Osteocyte (in vitro differentiated cells): ENCODE measurements around the gene CKMT2. TPM values are rescaled to one million over a fixed set of nuclear protein-coding genes. Genes with fewer than 3 reads are reported as not detected.

Experiments
- DNase-seq: peaks from one replicate; pipeline ENCODE4 v3.0.0; 2021; ENCODE audit warnings: mixed read lengths; ENCODE audit not compliant: unreplicated experiment; ENCODE audit errors: extremely low spot score
- H3K27ac Mint-ChIP-seq: one replicate; pipeline ENCODE4 v1.8.0; 2021; ENCODE audit warnings: mild to moderate bottlenecking, mixed read lengths; ENCODE audit not compliant: unreplicated experiment
- H3K27me3 Mint-ChIP-seq: one replicate; pipeline ENCODE4 v1.8.0; 2021; ENCODE audit warnings: mixed read lengths; ENCODE audit not compliant: unreplicated experiment
- H3K36me3 Mint-ChIP-seq: one replicate; pipeline ENCODE4 v1.8.0; 2021; ENCODE audit warnings: mixed read lengths; ENCODE audit not compliant: unreplicated experiment
- H3K4me1 Mint-ChIP-seq: one replicate; pipeline ENCODE4 v1.8.0; 2021; ENCODE audit warnings: mixed read lengths; ENCODE audit not compliant: unreplicated experiment
- H3K4me3 Mint-ChIP-seq: one replicate; pipeline ENCODE4 v1.8.0; 2021; ENCODE audit warnings: mild to moderate bottlenecking, moderate library complexity, mixed read lengths; ENCODE audit not compliant: unreplicated experiment
- H3K9me3 Mint-ChIP-seq: one replicate; pipeline ENCODE4 v1.8.0; 2021; ENCODE audit warnings: mixed read lengths; ENCODE audit not compliant: unreplicated experiment
- CTCF ChIP-seq: fragments of 200-600 bp; sonication (generic); IDR thresholded peaks from 2 replicates; pipeline ENCODE4 v1.5.0; 2021; ENCODE audit warnings: antibody characterized with exemption, mild to moderate bottlenecking, moderate library complexity
- total RNA-seq: library from RNA; stranded (reverse); gene quantifications from 2 replicates; pipeline ENCODE4 v1.2.1, GENCODE V29; 2021

The CKMT2 gene
- total RNA-seq, 1 donor from 2014 or later: not detected

DNA sequence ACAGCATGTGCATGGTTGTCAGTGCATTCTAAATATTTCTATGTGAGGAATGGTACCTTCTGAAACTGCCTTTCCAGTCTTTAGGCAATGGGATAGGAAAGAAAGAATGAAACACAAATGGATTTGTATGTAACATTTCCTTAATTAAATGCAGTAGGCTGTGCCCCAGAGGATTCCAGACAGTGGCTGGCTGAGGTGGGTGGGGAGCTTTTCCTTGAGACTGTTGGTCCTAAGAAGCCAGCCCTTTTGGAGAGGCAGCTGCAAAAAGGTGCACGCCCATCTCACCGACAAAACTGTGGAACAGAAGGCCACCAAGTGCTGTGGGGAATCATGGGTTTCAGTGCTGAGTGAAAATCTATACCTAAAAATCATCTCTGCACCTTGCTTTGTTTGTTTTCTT is 6.8 kb upstream of the CKMT2 start:
- Mint-ChIP-seq H3K4me1 (no peaks in the 10 kb centered on the region), H3K27ac (no peak overlapping the region), H3K27me3 (no peaks in the 10 kb centered on the region), H3K4me3 (no peak overlapping the region), H3K36me3 (no peaks in the 10 kb centered on the region), H3K9me3 (no peaks in the 10 kb centered on the region)
- no peak for TF ChIP-seq CTCF
- DNase-seq: no peak

- no peaks in the 10 kb centered on the region for H3K27me3 Mint-ChIP-seq
- DNase-seq: no peak
- no peak overlapping the region for H3K27ac Mint-ChIP-seq
- no peak overlapping the region for H3K4me3 Mint-ChIP-seq
- H3K9me3 Mint-ChIP-seq: no peaks in the 10 kb centered on the region
- TF ChIP-seq CTCF: no peak
- no peaks in the 10 kb centered on the region for H3K4me1 Mint-ChIP-seq
- H3K36me3 Mint-ChIP-seq: no peaks in the 10 kb centered on the region
Observed at GRCh38 chr5:81226949-81227348, 6.2 kb upstream of the CKMT2 start.

DNA sequence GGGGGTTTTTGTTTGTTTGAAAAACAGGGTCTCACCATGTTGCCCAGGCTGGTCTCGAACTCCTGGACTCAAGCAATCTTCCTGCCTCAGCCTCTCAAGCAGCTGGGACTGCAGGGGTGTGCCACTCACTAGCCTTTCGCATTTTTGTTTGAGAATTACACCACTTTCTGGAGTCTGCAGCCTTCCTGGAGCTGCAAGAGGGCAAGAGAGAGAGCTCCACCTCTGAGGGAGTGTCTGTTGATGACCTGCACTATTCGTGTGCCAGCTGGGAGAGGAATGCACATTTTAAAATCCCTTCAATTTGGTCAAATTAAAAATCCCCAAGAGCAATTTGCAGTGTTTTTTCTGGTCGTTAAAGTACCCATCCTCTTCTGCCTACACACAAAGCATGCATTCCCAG is 5.0 kb upstream of the CKMT2 start:
- H3K36me3 Mint-ChIP-seq: no peaks in the 10 kb centered on the region
- no peak overlapping the region for H3K27ac Mint-ChIP-seq
- H3K4me1 Mint-ChIP-seq: no peaks in the 10 kb centered on the region
- no peak for TF ChIP-seq CTCF
- no peak for DNase-seq
- no peaks in the 10 kb centered on the region for H3K9me3 Mint-ChIP-seq
- H3K4me3 Mint-ChIP-seq: no peak overlapping the region
- H3K27me3 Mint-ChIP-seq: no peaks in the 10 kb centered on the region

GRCh38 chr5:81230416-81230815 is 2.7 kb upstream of the CKMT2 start:
- no peaks in the 10 kb centered on the region for H3K27me3 Mint-ChIP-seq
- no peak for TF ChIP-seq CTCF
- H3K27ac Mint-ChIP-seq: no peak overlapping the region
- no peak for DNase-seq
- H3K9me3 Mint-ChIP-seq: no peaks in the 10 kb centered on the region
- no peaks in the 10 kb centered on the region for H3K4me1 Mint-ChIP-seq
- H3K4me3 Mint-ChIP-seq: no peak overlapping the region
- no peaks in the 10 kb centered on the region for H3K36me3 Mint-ChIP-seq

GRCh38 chr5:81232464-81233079 is 550 bp upstream of the CKMT2 start:
- no peak overlapping the region for H3K27ac Mint-ChIP-seq
- no peaks in the 10 kb centered on the region for H3K9me3 Mint-ChIP-seq
- no peaks in the 10 kb centered on the region for H3K27me3 Mint-ChIP-seq
- no peaks in the 10 kb centered on the region for H3K36me3 Mint-ChIP-seq
- no peaks in the 10 kb centered on the region for H3K4me1 Mint-ChIP-seq
- no peak overlapping the region for H3K4me3 Mint-ChIP-seq
- no peak for DNase-seq
- no peak for TF ChIP-seq CTCF
